ENCODE results near the gene ARRDC2. TPM values are rescaled to one million over a fixed set of nuclear protein-coding genes. Genes with fewer than 3 reads are reported as not detected.

ARRDC2 gene
- total and polyA plus RNA-seq, 2 of the 13 experiments (the other 11 are each of a cell fraction or from before 2014, with no cell fraction given) = 2.1 to 3.4 TPM

DNA sequence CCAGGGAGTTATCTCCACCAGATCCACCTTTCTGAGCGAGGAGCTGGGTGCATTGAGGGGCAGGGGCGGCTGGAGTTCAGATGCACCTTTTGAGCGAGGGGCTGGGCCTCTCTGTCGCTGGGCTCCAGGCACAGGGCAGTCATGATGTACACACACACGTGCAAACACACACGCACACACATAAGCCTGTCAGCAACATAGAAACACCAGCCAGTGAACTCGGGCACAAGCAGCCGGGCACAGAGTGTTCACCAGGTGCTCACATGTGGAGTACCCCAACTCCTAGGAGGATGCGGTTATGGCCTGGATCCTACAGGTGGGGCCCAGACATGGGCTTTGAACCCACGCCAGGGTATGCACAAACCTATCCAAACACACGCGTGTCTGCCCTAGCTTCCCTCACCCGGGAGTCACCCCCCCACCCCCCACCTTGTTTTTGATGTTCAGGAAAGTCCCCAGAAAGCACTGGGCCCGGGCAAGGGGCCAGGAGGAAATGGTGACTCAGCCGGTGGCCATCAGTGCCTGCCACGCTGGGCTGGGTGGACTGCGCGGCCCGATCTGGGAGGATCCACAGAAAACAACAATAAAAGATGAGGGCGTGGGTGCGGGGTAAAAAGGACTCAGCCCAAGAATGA is 13.3 kb downstream of the ARRDC2 start:
- no peaks in the 10 kb centered on the region for H3K79me2 ChIP-seq (ENCODE audit: insufficient read depth, low read length)
- no peaks in the 10 kb centered on the region for H4K20me1 ChIP-seq (ENCODE audit: insufficient read depth, low read length)
- 21% methylated on average over 9 of the region's 21 CpGs for WGBS (ENCODE audit: low lambda C conversion rate)
- ChIA-PET POLR2A (interaction anchor here (0.6 to 2.1 kb wide), 3 partner anchors 8 to 71 kb away, joined by 4 to 10 read pairs (median 5); no protein-coding TSS in a partner anchor), CTCF (ENCODE audit: low intra/inter-chr PET ratio, low total read pairs) (no interaction called here)
- DNase-seq (ENCODE audit: low spot score) = no peak
- peak overlapping the region; percentile 88 for H3K4me2 ChIP-seq (ENCODE audit: low read depth, low read length)
- no peaks in the 10 kb centered on the region for H3K27me3 ChIP-seq (ENCODE audit: control insufficient read depth in 1 of 2, insufficient read depth in 2 of 2, low read length in 2 of 2)
- H3K27ac ChIP-seq (ENCODE audit: extremely low read length, insufficient read depth, low read length) = no peak overlapping the region
- peak; percentile 16 for ATAC-seq
- peak overlapping the region; percentile 57 for H3K9ac ChIP-seq (ENCODE audit: insufficient read depth, low read depth, low read length)
- H3K4me1 ChIP-seq (ENCODE audit: insufficient read depth, low read length) = peaks cover 62% of the 10 kb centered on the region
- intact Hi-C loops (cut with micrococcal nuclease; ENCODE audit: unreplicated experiment) = no loop called here
- no peaks in the 10 kb centered on the region for H3K36me3 ChIP-seq (replicated peaks in 1 of 2; ENCODE audit: control insufficient read depth in 1 of 2, insufficient read depth in 2 of 2, low read length in 2 of 2)
- no peak for FAIRE-seq
- no peak overlapping the region for H2AFZ ChIP-seq (ENCODE audit: low read length)
- no TSS peak for BruUV-seq (replicated peaks)
- H3K9me3 ChIP-seq (ENCODE audit: low read length) = no peaks in the 10 kb centered on the region
- in situ Hi-C loops (cut with HindIII; ENCODE audit: extremely low pct_ligation_motif_present, low pct_unique_long_range_greater_than_20kb) = no loop called here
- peak overlapping the region; percentile 26 to 62 (median 37); a peak in 5 of 6 replicates for H3K4me3 ChIP-seq (replicated peaks in 1 of 3; ENCODE audit: insufficient read depth in 1 of 3, low read depth in 2 of 3, low read length in 3 of 3)
- TF ChIP-seq ZEB1 (IDR thresholded peaks at IDR 0.05; ENCODE audit: insufficient replicate concordance, low read depth) (no peak), TBX2 (CRISPR knock-in tag; IDR thresholded peaks at IDR 0.05; ENCODE audit: borderline replicate concordance) (no peak), EP300 (IDR thresholded peaks at IDR 0.05; ENCODE audit: low read depth in 2 of 2, low read length in 2 of 2) (peak in 1 of 2 experiments; percentile 19; a peak in 1 of 4 replicates), EP300 (CRISPR knock-in tag; IDR thresholded peaks at IDR 0.05; ENCODE audit: borderline replicate concordance) (no peak), HNRNPL (IDR thresholded peaks at IDR 0.05; ENCODE audit: low read depth, low read length) (peak; percentile 74), FOSL2 (CRISPR knock-in tag; IDR thresholded peaks at IDR 0.05) (peak; percentile 86), SALL1 (CRISPR knock-in tag; IDR thresholded peaks at IDR 0.05) (no peak), MTA1 (CRISPR knock-in tag; IDR thresholded peaks at IDR 0.05; ENCODE audit: borderline replicate concordance) (0 out of 2 replicates have a peak, but pooled peaks have one; percentile 26), AGO2 (optimal IDR thresholded peaks at IDR 0.05; ENCODE audit: low read depth, low read length) (peak; percentile 46), NR0B2 (CRISPR knock-in tag; IDR thresholded peaks at IDR 0.05) (no peak), ARNTL (CRISPR knock-in tag; IDR thresholded peaks at IDR 0.05) (0 out of 2 replicates have a peak, but pooled peaks have one; percentile 36), SRF (IDR thresholded peaks at IDR 0.05; ENCODE audit: low read depth, low read length) (no peak), TCF7 (IDR thresholded peaks at IDR 0.05; ENCODE audit: low read depth) (0 out of 2 replicates have a peak, but pooled peaks have one; percentile 23), SRSF1 (optimal IDR thresholded peaks at IDR 0.05; ENCODE audit: low read depth, low read length) (peak; percentile 47), ZNF138 (CRISPR knock-in tag; IDR thresholded peaks at IDR 0.05; ENCODE audit: low read depth) (no peak), ZNF589 (CRISPR knock-in tag; conservative IDR thresholded peaks at IDR 0.05) (no peak), RXRA (CRISPR knock-in tag; IDR thresholded peaks at IDR 0.05) (0 out of 2 replicates have a peak, but pooled peaks have one; percentile 12), BCL6 (CRISPR knock-in tag; IDR thresholded peaks at IDR 0.05) (peak; percentile 77), ZBTB33 (CRISPR knock-in tag; IDR thresholded peaks at IDR 0.05) (peak; percentile 2; the same call in 1 of the 2 replicates)
- TF ChIP-seq, protein P1, sequence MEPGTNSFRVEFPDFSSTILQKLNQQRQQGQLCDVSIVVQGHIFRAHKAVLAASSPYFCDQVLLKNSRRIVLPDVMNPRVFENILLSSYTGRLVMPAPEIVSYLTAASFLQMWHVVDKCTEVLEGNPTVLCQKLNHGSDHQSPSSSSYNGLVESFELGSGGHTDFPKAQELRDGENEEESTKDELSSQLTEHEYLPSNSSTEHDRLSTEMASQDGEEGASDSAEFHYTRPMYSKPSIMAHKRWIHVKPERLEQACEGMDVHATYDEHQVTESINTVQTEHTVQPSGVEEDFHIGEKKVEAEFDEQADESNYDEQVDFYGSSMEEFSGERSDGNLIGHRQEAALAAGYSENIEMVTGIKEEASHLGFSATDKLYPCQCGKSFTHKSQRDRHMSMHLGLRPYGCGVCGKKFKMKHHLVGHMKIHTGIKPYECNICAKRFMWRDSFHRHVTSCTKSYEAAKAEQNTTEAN (CRISPR knock-in tag; conservative IDR thresholded peaks at IDR 0.05) = peak; percentile 68
